NCI-H128 (cell line): Measurements from ENCODE around the gene FEM1B.

Source experiments
- DNase-seq: peaks from one replicate; lab custom pipeline; 2025; ENCODE audit not compliant: unreplicated experiment; lab: John Stamatoyannopoulos, UW

Gene FEM1B

DNA sequence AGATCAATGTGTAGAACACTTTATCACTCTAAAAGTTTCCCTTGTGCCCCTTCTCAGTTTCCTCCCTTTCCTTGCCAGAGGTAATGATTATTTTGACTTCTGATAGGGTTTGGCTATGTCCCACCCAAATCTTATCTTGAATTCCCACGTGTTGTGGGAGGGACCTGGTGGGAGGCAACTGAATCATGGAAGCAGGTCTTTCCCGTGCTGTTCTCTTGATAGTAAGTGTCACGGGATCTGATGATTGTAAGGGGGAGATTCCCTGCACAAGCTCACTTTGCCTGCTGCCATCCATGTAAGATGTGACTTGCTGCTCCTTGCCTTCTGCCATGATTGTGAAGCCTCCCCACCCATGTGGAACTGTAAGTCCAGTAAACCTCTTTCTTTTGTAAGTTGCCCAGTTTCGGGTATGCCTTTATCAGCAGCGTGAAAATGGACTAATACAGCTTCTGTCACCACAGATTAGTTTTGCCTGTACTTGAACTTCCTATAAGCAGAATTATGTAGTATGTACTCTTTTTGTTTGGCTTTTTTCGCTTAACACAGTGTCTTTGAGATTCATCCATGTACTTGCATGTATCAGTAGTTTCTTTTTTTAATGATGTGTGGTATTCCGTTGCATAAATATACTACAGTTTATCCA is 7.2 kb downstream of the FEM1B start:
- no peak for DNase-seq

DNA sequence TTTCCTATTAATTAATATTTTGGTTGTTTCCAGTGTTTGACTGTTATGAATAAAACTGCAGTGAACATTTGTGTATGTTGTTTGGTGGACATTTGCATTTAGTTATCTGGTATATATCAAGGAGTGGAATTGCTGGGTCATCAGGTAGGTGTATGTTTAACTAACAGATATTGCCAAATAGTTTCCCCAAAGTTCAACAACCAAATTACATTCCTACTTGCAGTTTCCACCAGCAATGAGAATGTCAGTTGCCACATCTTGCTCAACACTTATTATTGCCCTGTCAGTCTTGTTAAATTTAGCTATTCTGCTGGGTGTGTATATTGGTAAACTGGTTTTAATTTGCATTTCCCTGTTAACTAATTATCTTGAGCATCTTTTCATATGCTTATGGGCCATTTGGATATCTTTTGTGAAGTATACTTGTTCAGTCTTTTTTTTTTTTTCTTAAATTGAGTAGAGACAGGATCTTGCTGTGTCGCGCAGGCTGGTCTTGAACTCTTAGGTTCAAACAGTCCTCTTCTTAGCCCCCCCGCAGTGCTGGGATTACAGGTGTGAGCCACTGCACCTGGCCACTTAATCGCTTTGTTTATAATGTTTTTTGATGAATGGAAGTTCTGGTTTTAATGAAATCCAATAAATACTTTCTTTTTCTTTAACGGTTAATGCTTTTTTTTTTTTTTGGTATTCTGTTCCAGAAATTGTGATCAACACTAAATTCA is 7.9 kb downstream of the FEM1B start:
- no peak for DNase-seq

DNA sequence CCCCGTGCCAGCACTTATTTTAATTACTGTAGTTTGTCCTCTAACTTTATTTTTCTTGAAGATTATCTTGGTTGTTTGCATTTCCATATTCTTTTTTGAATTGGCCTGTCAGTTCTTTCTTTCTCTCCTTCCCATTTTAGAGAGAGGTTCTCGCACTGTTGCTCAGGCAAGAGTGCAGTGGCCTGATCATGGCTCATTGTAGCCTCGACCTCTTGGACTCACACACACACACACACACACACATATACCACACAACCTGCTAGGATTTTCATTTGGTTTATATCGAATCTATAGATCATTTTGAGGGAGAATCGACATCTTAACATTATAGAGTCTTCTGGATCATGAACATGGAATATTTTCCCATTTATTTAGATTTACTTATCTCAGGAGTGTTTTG is 8.7 kb downstream of the FEM1B start:
- no peak for DNase-seq

DNA sequence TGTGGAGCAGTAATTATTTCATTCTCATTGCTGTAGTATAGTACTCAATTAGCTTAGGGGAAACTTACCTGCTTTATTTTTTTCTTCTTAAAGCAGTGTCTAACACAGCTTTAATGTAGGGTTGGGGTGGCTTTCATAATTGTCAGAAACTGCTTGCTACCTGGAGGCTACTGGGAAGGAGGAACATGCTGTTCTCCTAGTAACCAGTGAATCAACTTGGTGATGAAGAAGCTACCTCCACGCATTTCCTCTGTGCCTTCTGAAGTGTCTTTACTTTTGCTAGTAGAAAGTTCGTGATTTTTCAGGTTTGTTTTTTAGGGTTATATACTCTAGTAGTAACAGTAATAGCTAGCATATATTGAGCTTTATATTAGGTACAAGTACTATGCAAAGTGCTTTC is 11.5 kb downstream of the FEM1B start:
- DNase-seq, result no peak

DNA sequence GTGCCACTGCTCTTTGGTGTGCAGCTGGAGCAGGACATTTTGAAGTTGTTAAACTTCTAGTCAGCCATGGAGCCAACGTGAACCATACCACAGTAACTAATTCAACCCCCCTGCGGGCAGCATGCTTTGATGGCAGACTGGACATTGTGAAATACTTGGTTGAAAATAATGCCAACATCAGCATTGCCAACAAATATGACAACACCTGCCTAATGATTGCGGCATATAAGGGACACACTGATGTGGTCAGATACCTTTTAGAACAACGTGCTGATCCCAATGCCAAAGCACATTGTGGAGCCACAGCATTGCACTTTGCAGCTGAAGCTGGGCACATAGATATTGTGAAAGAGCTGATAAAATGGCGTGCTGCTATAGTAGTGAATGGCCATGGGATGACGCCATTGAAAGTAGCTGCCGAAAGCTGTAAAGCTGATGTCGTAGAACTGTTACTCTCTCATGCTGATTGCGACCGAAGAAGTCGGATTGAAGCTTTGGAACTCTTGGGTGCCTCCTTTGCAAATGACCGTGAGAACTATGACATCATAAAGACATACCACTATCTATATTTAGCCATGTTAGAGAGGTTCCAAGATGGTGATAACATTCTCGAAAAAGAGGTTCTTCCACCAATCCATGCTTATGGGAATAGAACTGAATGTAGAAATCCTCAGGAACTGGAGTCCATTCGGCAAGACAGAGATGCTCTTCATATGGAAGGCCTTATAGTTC is 12.2 kb downstream of the FEM1B start:
- DNase-seq, result no peak

DNA sequence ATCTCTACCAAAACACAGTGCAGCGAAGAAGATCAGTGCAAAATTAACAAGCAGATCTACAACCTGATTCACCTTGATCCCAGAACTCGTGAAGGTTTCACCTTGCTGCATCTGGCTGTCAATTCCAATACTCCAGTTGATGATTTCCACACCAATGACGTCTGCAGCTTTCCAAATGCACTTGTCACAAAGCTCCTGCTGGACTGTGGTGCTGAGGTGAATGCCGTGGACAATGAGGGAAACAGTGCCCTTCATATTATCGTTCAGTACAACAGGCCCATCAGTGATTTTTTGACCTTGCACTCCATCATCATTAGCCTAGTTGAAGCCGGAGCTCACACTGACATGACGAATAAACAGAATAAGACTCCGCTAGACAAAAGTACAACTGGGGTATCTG is 13.2 kb downstream of the FEM1B start:
- DNase-seq, result no peak

DNA sequence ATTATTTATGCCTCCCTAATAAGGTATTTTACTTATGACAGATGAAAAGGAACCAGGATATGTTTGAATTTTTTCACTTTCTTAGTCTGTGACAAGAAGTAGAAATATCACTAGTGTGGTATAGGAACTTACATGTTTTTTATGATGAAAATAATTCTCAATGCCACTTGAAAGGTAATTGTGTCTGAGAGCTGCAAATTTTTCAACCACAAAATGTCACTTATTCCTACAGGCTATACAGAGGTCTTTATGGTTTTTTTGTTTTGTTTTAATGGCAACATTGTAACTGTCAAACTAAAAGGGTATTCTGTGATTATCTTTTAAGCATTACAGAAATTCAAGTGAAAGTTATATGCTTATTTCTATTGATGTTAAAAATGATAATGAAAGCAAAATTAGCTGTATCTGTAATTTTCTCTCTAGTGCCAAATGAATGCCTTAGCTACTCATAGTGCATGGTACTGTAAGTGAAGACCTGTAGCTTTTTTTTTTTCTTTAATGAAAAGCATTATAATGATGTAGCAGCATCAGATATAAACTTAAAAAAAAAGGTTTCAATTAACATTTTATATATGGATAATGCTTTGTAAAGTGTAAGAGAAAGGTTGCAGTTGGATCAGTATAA is 14.7 kb downstream of the FEM1B start:
- DNase-seq, result no peak

DNA sequence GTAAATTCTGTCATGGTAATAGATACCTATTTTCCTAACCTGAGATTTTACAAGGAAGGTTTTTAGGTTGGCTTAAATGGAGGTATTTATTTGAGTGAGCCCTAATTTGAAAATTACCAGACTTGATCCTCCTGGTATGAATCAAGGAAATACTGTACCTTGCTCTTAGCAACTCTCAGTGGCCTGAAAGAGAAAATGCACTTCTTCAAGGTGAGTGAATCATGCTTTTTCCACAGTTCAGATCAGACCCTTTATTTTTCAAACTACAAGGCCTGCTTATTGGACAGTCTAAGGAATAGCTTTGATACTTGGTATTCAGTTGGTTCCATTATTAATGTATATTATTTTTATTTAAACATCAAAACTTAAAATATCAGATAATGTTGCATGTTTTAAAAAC is 15.4 kb downstream of the FEM1B start:
- no peak for DNase-seq

DNA sequence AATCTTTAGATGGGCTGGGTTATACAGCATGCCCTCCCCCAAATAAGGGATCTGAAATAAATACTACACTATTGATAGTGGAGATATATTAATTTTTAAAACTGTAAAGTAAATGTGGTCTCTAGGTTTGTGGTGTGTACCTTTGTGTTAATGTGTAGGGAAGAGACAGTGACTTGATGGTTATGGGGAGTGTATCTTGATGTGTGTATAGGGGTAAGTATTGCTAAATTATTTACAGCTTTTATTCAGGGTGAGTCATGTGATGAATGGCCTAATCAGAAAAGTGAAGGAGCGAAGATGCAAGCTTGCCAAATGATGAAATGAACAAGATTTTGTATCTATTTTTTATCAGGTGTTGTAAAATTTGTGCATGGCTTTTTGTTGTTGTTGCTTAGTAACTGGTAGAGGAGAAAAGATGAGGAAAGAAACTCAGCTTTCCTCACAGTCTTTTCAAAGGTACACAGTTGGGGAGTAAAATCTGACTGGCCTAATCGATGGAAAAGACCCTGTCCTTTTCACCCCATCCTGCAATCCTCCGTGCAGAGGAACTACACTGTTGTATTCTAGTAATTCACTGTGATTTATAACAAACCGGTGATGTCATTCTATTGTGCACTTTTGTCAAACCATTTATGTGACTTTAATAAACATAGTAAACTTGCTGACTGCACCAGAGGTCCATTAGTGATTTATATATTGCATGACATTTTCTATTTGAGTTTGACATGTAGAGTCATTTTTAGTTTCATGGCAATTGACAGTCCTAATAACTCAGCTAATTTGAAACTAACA is 17.7 kb downstream of the FEM1B start:
- no peak for DNase-seq

DNA sequence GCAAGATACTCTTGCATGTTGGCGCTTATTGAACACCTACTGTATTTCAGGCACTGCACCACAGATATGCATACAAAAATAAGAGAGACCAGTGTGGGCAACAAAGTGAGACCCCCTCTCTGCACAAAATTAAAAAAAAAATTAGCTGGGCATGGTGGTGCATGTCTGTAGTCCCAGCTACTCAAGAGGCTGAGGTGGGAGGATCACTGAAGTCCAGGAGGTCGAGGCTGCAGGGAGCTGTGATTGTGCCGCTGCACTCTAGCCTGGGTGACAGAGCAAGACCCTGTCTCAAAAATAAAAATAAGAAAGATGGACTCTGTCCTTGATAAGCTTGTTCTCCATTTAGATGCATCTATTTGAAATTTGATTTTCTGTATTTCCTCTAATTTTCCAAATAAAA is 20.8 kb downstream of the FEM1B start:
- DNase-seq, result no peak

DNA sequence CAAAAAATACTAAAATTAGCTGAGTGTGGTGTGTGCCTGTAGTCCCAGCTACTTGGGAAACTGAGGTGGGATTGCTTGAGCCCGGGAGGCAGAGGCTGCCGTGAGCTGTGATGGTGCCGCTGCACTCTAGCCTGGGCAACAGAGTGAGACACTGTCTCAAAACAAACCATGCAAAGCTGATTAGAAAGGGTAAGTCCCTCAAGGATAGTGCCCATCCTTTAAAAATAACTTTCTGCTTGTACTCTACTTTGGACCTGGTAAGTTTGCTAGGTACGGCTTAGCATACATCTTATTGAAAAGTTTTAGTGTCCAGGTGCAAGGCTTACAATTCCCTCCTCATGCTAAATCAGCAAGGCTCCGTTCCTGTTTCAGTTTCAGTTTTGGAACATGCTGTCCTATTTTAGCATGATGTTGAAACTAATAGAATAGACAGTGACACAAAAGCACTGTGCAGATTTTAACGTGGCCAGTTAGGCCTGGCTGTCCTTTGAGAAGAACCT is 21.4 kb downstream of the FEM1B start:
- DNase-seq, result no peak

DNA sequence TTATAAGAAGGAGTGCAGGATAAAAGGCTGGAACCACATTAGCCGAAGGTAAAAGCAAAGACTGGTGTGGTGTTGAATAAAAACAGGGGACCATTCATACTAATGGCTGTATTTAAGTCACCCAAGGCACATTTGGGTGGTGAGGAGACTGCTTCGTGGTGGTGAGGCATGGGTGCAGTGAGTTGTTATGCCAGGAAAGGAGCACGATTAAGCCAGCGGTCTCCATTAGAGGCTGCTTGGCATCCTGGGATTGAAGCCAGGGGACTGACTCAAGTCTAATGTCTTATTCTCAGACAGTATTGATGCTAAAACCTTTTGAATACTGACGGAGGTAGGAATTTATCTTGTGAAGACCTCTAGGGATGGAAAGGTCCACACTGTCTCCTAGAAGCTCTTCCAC is 21.9 kb downstream of the FEM1B start:
- DNase-seq, result no peak

DNA sequence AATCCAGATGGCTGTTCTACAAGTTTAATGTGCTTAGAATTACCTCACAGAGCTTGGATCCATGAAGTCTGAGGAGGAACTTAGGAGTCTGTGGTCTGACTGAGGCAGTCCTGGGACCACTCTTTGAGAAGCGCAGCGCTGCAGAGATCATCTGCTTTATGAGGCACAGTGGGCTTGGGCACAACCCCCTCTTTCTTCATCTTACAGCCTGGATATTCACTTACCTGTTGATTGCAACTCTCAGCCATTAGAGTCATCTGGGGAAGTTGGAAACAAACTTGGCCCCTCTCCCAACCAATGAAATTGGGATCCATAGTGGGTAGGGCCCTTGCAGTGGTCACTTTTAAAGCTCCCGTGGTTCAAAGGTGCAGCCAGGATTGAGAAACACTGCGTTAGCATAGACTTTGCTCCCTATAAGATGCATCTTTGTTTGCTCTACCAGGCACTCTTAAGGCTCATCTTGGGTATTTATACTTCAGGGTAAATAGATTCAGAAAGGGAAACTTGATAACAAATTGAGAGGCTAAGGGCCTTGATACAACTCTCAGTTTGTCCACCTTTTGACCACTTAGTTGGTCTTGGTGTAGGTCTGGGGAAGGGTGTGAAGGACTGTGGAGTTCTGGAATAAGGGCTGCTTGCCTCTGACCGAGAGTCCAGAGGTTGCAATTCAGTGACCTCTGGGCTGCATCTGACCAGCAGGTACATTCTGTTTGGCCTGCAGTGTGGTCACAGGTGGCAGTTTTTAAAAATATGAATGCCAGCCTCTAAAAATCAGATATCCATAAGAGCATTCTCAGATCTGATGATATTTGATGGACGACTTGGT is 22.8 kb downstream of the FEM1B start:
- no peak for DNase-seq

DNA sequence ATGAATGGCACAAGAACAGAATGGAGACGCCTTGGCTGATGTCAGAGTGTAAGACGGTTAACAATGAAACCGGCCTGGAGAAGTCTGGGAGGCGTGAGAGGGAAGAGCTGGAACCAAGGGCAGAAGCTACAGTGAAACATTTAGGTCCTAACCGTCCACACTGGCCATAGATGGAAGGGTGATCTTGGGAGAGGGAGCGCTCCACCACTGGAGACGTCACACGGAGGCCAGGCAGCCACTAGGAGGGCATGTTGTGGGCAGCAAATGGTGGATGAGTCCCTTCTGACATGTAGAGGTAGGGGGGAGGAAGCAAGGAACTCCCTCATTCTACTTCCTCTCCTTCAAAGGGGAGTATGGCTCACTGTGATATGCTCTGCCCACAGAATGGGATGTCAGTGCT is 23.8 kb downstream of the FEM1B start:
- DNase-seq, result no peak

DNA sequence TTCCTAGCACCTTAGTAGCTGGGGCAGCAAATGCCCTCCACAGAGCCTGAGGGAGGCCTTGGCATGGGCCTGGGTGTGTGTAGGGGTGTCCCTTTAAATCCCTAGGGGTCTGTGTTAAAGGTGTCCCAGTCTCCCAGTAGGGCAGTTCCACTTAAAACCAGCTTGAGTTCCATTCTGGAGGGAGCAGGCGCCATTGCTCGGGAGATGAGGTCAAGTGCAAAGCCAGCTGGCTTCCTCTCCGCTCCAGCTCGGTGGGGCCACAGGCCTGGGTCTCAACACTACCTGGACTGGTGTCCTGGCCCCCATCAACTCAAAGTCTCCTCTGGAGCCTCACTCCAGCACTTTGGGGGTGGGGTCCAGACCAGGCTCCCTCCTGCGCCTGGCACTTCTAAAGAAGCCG is 25.2 kb downstream of the FEM1B start:
- DNase-seq, result no peak

DNA sequence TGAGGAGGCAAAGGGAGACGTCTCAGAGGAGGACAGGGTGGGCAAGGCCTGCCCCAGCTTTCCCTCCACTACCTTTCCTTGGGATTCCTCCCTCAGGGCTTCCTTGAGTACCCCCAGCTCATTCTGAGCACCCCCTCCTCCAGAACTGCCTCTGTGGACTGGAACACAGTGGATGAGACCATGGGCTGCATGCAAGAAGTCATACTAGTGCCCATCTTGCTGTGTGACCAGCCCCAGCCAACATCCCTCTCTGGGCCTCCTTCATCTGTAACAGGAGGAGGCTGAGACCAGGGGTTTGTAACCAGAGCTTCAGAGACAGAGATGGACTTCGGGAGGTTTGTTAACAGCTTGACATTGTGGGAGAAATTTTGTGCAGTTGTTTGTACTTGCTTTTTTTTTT is 25.6 kb downstream of the FEM1B start:
- DNase-seq, result no peak

DNA sequence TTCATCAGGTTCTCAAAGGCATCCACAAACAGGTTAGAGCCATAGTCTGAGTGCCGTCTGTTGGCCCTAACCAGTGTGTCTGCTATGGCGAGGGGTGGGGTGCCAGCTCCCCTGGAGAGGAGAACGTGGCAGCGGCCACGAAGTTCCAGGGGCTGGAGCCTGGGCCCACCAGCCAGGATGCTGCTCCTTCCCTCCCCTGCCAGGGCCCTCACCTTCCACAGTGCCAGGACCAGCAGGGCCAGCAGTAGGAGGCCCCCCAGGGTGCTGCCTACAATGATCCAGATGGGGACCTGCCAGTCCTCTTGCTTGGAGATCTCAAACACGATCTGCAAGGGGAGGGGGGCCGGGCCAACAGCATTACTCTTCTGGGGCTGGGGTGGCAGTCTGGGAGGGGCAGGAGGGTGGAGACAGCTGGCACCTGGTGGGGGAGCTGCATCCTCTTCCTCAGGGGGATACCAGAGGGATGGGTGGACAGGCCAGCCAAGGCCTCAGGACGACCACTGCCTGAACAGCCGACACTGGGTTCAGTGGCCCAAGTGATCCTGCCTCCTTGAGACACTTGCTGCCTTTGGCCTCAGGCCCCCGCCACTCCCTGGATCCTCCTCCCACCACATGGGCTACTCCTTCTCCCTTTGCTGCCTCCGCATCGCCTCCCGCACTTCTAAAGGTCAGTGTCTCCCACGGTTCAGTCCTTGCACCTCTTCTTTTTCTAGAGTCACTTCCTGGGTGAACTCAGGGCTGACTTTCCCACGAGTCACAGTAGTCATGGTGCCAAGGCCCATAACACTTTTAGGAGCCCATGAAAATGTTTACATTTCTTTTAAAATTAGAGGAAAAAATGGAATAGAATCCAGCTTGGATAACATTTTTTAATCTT is 26.3 kb downstream of the FEM1B start:
- DNase-seq, result no peak

DNA sequence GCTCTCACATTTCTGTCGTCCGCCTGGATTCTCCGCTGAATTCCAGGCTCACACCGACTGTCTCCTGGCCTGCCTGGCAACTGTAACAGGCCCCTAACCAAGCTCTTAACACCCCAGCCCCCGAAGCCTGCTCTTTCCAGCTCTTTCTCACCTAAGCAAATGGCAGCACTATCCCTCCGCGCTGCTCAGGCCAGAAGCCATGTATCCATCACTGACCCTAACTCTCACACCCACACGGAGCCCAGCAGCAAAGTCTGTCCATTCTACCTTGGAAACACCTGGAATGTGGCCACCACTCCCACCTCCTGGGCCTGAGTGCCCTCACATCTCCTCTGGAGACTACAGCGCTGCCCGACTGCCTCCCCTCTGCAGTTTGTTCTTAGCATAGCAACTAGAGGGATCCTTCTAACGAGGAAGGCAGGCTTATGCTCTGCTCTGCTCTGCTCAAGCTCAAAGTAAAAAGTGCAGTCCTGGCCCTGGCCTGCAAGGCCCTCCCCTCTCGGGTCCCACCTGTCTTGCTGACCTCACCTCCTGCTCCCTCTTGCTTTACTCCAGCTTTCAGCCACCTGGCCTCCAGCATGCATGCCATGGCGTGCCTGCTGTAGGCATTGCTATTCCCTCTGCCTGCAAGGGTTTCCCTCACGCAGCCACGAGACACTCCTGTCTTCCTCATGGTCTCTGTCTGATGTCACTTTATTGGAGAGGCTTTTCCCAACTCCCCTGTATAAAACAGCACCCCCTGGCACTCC is 27.2 kb downstream of the FEM1B start:
- no peak for DNase-seq
